CD8-positive, alpha-beta memory T cell (primary cell): ENCODE data around the gene SOX6. TPM values are rescaled to one million over a fixed set of nuclear protein-coding genes. Genes with fewer than 3 reads are reported as not detected.

Experiments used
- CTCF ChIA-PET: fragments of 350-600 bp; sonication (Branson Sonifier 250); formaldehyde crosslinking; loops from one replicate; lab custom pipeline; 2021; ENCODE audit warnings: antibody characterized with exemption; lab: Charles Lee
- POLR2A ChIA-PET: fragments of 350-600 bp; sonication (Branson Sonifier 250); formaldehyde crosslinking; loops from one replicate; lab custom pipeline; 2021; ENCODE audit warnings: antibody characterized with exemption; lab: Charles Lee
- DNase-seq, 5 donors: peaks; one replicate each; pipeline versions ENCODE4 v3.0.0 to v3.0.0-alpha.2; 2020 to 2022; ENCODE audit warnings: mixed read lengths in 1 of 5
- H3K27ac ChIP-seq: one replicate; pipeline ENCODE4 v1.7.0; 2013; ENCODE audit warnings: low read depth, mild to moderate bottlenecking, low read length, moderate library complexity
- H3K27me3 ChIP-seq: 2 replicates; pipeline ENCODE4 v1.7.0; 2013; ENCODE audit warnings: low read length, mild to moderate bottlenecking; ENCODE audit not compliant: insufficient read depth, poor library complexity, severe bottlenecking
- H3K36me3 ChIP-seq: 2 replicates; pipeline ENCODE4 v1.7.0; 2013; ENCODE audit warnings: mild to moderate bottlenecking, low read length, moderate library complexity; ENCODE audit not compliant: insufficient read depth
- H3K4me1 ChIP-seq: 2 replicates; pipeline ENCODE4 v1.7.0; 2013; ENCODE audit warnings: mild to moderate bottlenecking, low read length, moderate library complexity; ENCODE audit not compliant: insufficient read depth
- H3K4me3 ChIP-seq: 2 replicates; pipeline ENCODE4 v1.7.0; 2013; ENCODE audit warnings: mild to moderate bottlenecking, low read length
- H3K9me3 ChIP-seq: 2 replicates; pipeline ENCODE4 v1.7.0; 2013; ENCODE audit warnings: mild to moderate bottlenecking, low read length
- H3K27ac Mint-ChIP-seq, 8 donors: one replicate each; pipeline ENCODE4 v1.8.0; 2020 to 2021; ENCODE audit warnings: mixed read lengths in 8 of 8, mild to moderate bottlenecking in 6 of 8, inconsistent platforms in 3 of 8, moderate library complexity in 3 of 8
- H3K27me3 Mint-ChIP-seq, 2 donors: one replicate each; pipeline ENCODE4 v1.8.0; 2020 to 2021; ENCODE audit warnings: mixed read lengths in 2 of 2, mild to moderate bottlenecking in 1 of 2, moderate library complexity in 1 of 2
- H3K36me3 Mint-ChIP-seq, 3 donors: one replicate each; pipeline ENCODE4 v1.8.0; 2020 to 2021; ENCODE audit warnings: mixed read lengths in 3 of 3, inconsistent platforms in 1 of 3, mild to moderate bottlenecking in 1 of 3
- H3K4me1 Mint-ChIP-seq, 3 donors: one replicate each; pipeline ENCODE4 v1.8.0; 2020 to 2021; ENCODE audit warnings: mixed read lengths in 3 of 3, inconsistent platforms in 1 of 3, mild to moderate bottlenecking in 1 of 3
- H3K4me3 Mint-ChIP-seq, 7 donors: one replicate each; pipeline ENCODE4 v1.8.0; 2020 to 2021; ENCODE audit warnings: mixed read lengths in 7 of 7, mild to moderate bottlenecking in 6 of 7, moderate library complexity in 4 of 7, inconsistent platforms in 2 of 7
- H3K9me3 Mint-ChIP-seq, 5 donors: one replicate each; pipeline ENCODE4 v1.8.0; 2020 to 2022; ENCODE audit warnings: mixed read lengths in 5 of 5, mild to moderate bottlenecking in 3 of 5, moderate library complexity in 2 of 5, inconsistent platforms in 1 of 5
- polyA plus RNA-seq: library from polyadenylated mRNA; unstranded; fragments of 300-500 nt; fragmentation: Illumina TruSeq; gene quantifications from one replicate; pipeline ENCODE4 v1.2.3, GENCODE V29; 2021
- total RNA-seq, 2 experiments: library from RNA; stranded (reverse); gene quantifications; one replicate each; pipeline ENCODE4 v1.2.3, GENCODE V29; 2021

SOX6 gene
- total and polyA plus RNA-seq, 3 experiments from 2014 or later, result not detected

- Histone ChIP-seq H3K36me3 (no peaks in the 10 kb centered on the region), H3K27me3 (no peaks in the 10 kb centered on the region), H3K4me3 (no peak overlapping the region), H3K27ac (no peak overlapping the region), H3K4me1 (no peaks in the 10 kb centered on the region), H3K9me3 (no peaks in the 10 kb centered on the region)
- Mint-ChIP-seq H3K9me3 (peaks cover 4 to 37% (median 5%) of the 10 kb centered on the region in 5 donors), H3K36me3 (no peaks in the 10 kb centered on the region), H3K4me3 (no peak overlapping the region), H3K4me1 (no peaks in the 10 kb centered on the region), H3K27ac (no peak overlapping the region), H3K27me3 (peaks cover 0 to 1% of the 10 kb centered on the region in 2 donors)
- POLR2A ChIA-PET, result no interaction called here
- no peak for DNase-seq
- CTCF ChIA-PET, result no interaction called here
Measured at GRCh38 chr11:16186680-16187079, 169.7 kb downstream of the SOX6 start.

- no peak overlapping the region for H3K27ac Mint-ChIP-seq
- peaks cover 0 to 1% of the 10 kb centered on the region in 2 donors for H3K27me3 Mint-ChIP-seq
- H3K9me3 Mint-ChIP-seq, result peaks cover 4 to 37% (median 5%) of the 10 kb centered on the region in 5 donors
- H3K27ac ChIP-seq, result no peak overlapping the region
- H3K36me3 ChIP-seq, result no peaks in the 10 kb centered on the region
- CTCF ChIA-PET, result no interaction called here
- H3K27me3 ChIP-seq, result no peaks in the 10 kb centered on the region
- H3K36me3 Mint-ChIP-seq, result no peaks in the 10 kb centered on the region
- POLR2A ChIA-PET, result no interaction called here
- no peaks in the 10 kb centered on the region for H3K9me3 ChIP-seq
- H3K4me1 Mint-ChIP-seq, result no peaks in the 10 kb centered on the region
- H3K4me1 ChIP-seq, result no peaks in the 10 kb centered on the region
- H3K4me3 Mint-ChIP-seq, result no peak overlapping the region
- H3K4me3 ChIP-seq, result no peak overlapping the region
- no peak for DNase-seq
Measured at GRCh38 chr11:16185042-16185441, 171.3 kb downstream of the SOX6 start.

DNA sequence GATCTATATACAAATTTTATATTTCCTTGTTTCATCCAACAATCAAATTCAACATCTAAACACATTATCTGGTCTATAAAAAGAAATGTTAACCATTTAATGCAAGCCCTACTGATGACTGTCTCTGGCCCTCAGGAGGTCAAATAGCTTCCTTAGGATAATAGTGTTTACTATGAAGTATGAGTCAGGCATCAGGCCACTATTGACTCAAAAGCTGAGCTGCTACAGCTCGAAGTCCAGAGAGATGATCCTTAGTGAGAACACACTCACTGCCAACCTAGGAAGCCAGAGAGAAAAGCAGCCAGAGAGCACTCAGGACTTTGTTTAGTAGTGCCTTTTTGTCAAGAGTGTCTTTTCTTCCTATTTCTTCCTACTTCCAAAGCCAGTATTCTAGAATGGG is 171.8 kb downstream of the SOX6 start:
- no peaks in the 10 kb centered on the region for H3K4me1 Mint-ChIP-seq
- Histone ChIP-seq H3K27me3 (no peaks in the 10 kb centered on the region), H3K4me3 (no peak overlapping the region), H3K36me3 (no peaks in the 10 kb centered on the region), H3K27ac (no peak overlapping the region), H3K9me3 (no peaks in the 10 kb centered on the region), H3K4me1 (no peaks in the 10 kb centered on the region)
- no peak overlapping the region for H3K4me3 Mint-ChIP-seq
- H3K27me3 Mint-ChIP-seq, result peaks cover 0 to 1% of the 10 kb centered on the region in 2 donors
- no peak overlapping the region for H3K27ac Mint-ChIP-seq
- DNase-seq, result no peak
- H3K36me3 Mint-ChIP-seq, result no peaks in the 10 kb centered on the region
- CTCF ChIA-PET, result no interaction called here
- H3K9me3 Mint-ChIP-seq, result peaks cover 4 to 37% (median 5%) of the 10 kb centered on the region in 5 donors
- POLR2A ChIA-PET, result no interaction called here

- Histone ChIP-seq H3K36me3 (no peaks in the 10 kb centered on the region), H3K4me1 (no peaks in the 10 kb centered on the region), H3K4me3 (no peak overlapping the region), H3K27ac (no peak overlapping the region), H3K27me3 (no peaks in the 10 kb centered on the region), H3K9me3 (no peaks in the 10 kb centered on the region)
- Mint-ChIP-seq H3K36me3 (no peaks in the 10 kb centered on the region), H3K27me3 (peaks cover 0 to 1% of the 10 kb centered on the region in 2 donors), H3K9me3 (peaks cover 0 to 33% (median 5%) of the 10 kb centered on the region in 5 donors), H3K27ac (no peak overlapping the region), H3K4me1 (no peaks in the 10 kb centered on the region), H3K4me3 (no peak overlapping the region)
- DNase-seq, result no peak
- CTCF ChIA-PET, result no interaction called here
- POLR2A ChIA-PET, result no interaction called here
Measured at GRCh38 chr11:16182553-16182952, 173.8 kb downstream of the SOX6 start.

DNA sequence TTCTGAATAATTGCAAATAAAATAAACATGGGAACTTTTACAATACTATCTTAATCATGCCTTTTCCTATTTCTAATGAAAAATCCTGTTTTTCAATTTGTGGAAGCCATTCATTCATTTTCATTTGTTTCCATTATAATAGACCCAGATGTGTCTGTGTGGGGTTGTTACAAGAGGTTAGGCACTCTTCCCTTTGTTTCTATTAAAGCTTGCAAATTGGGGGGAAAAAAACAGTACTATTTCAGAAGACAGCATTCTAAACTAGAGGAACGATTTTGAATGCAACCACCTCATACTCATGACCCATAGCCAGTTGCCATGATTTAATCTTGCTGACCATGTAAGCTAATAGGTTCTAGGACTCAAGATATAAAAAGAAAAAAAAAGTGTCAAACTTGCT is 175.5 kb downstream of the SOX6 start:
- Mint-ChIP-seq H3K4me3 (no peak overlapping the region), H3K36me3 (no peaks in the 10 kb centered on the region), H3K9me3 (peaks cover 0 to 26% (median 5%) of the 10 kb centered on the region in 5 donors), H3K27me3 (peaks cover 0 to 1% of the 10 kb centered on the region in 2 donors), H3K27ac (no peak overlapping the region), H3K4me1 (no peaks in the 10 kb centered on the region)
- no peak for DNase-seq
- Histone ChIP-seq H3K27me3 (no peaks in the 10 kb centered on the region), H3K4me3 (no peak overlapping the region), H3K36me3 (no peaks in the 10 kb centered on the region), H3K4me1 (no peaks in the 10 kb centered on the region), H3K9me3 (no peaks in the 10 kb centered on the region), H3K27ac (no peak overlapping the region)
- POLR2A ChIA-PET, result no interaction called here
- CTCF ChIA-PET, result no interaction called here

- H3K4me3 ChIP-seq, result no peak overlapping the region
- Mint-ChIP-seq H3K4me1 (no peaks in the 10 kb centered on the region), H3K36me3 (no peaks in the 10 kb centered on the region), H3K27ac (no peak overlapping the region), H3K4me3 (no peak overlapping the region), H3K9me3 (peaks cover 0 to 14% (median under 1%) of the 10 kb centered on the region in 5 donors), H3K27me3 (peaks cover 0 to 1% of the 10 kb centered on the region in 2 donors)
- no peaks in the 10 kb centered on the region for H3K9me3 ChIP-seq
- H3K36me3 ChIP-seq, result no peaks in the 10 kb centered on the region
- POLR2A ChIA-PET, result no interaction called here
- H3K27me3 ChIP-seq, result no peaks in the 10 kb centered on the region
- DNase-seq, result no peak
- no peaks in the 10 kb centered on the region for H3K4me1 ChIP-seq
- no peak overlapping the region for H3K27ac ChIP-seq
- CTCF ChIA-PET, result no interaction called here
Measured at GRCh38 chr11:16179676-16180075, 176.7 kb downstream of the SOX6 start.

GRCh38 chr11:16178273-16178672 is 178.1 kb downstream of the SOX6 start:
- H3K4me3 ChIP-seq, result no peak overlapping the region
- POLR2A ChIA-PET, result no interaction called here
- Mint-ChIP-seq H3K9me3 (peaks cover 0 to 7% (median 0%) of the 10 kb centered on the region in 5 donors), H3K4me1 (no peaks in the 10 kb centered on the region), H3K36me3 (no peaks in the 10 kb centered on the region), H3K27ac (no peak overlapping the region), H3K4me3 (no peak overlapping the region), H3K27me3 (no peaks in the 10 kb centered on the region)
- no peak overlapping the region for H3K27ac ChIP-seq
- no peaks in the 10 kb centered on the region for H3K27me3 ChIP-seq
- CTCF ChIA-PET, result no interaction called here
- no peak for DNase-seq
- H3K36me3 ChIP-seq, result no peaks in the 10 kb centered on the region
- no peaks in the 10 kb centered on the region for H3K4me1 ChIP-seq
- no peaks in the 10 kb centered on the region for H3K9me3 ChIP-seq

DNA sequence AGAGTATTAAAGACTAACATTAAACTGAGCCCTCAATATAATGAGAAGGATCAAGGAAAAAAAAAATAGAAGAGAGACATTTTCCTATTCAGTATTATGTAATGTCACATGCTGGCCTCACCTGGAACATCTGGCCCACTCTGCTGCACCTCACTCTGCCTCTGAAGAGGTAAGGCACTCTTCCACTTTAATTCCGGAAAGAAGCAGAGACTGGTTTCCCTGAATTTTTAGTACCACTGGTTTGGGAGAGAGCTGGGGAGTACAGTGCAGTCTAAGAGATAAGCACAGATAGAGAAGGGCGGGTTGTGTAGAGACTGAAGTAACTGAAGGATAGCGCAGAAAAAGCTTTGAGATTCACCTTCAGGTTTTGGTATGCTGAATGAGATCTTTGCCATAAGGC is 178.7 kb downstream of the SOX6 start:
- H3K36me3 ChIP-seq, result no peaks in the 10 kb centered on the region
- DNase-seq, result no peak
- no peaks in the 10 kb centered on the region for H3K4me1 ChIP-seq
- peaks cover 0 to 7% (median 2%) of the 10 kb centered on the region in 5 donors for H3K9me3 Mint-ChIP-seq
- H3K27me3 ChIP-seq, result no peaks in the 10 kb centered on the region
- no peaks in the 10 kb centered on the region for H3K4me1 Mint-ChIP-seq
- no peak overlapping the region for H3K4me3 ChIP-seq
- peak overlapping the region in 1 of 8 donors; percentile 36 for H3K27ac Mint-ChIP-seq
- no peaks in the 10 kb centered on the region for H3K27me3 Mint-ChIP-seq
- no peaks in the 10 kb centered on the region for H3K9me3 ChIP-seq
- ChIA-PET POLR2A (no interaction called here), CTCF (no interaction called here)
- H3K4me3 Mint-ChIP-seq, result no peak overlapping the region
- H3K27ac ChIP-seq, result no peak overlapping the region
- no peaks in the 10 kb centered on the region for H3K36me3 Mint-ChIP-seq

DNA sequence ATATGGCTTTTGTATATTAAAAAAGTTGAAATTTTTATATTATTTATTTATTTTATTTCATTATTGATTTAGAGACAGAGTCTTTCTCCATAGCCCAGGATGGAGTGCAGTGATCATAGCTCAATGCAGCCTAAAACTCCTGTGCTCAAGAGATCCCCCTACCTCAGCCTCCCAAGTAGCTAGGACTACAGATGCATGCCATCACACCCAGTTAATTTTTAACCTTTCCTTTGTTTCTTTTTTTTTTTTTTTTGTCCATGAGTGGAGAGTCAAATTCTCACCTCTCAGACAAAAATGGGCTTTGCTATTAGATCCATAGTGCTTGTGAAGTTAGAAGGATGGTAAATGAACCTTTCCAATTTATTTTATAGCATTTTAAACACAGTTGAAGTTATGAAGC is 182.5 kb downstream of the SOX6 start:
- H3K27ac Mint-ChIP-seq, result no peak overlapping the region
- H3K9me3 Mint-ChIP-seq, result peaks cover 0 to 15% (median 3%) of the 10 kb centered on the region in 5 donors
- CTCF ChIA-PET, result no interaction called here

More for the DNA sequence above, 182.5 kb downstream of the SOX6 start:
- POLR2A ChIA-PET, result no interaction called here
- no peak overlapping the region for H3K27ac ChIP-seq
- no peaks in the 10 kb centered on the region for H3K9me3 ChIP-seq
- no peaks in the 10 kb centered on the region for H3K36me3 ChIP-seq
- H3K4me1 ChIP-seq, result no peaks in the 10 kb centered on the region
- H3K36me3 Mint-ChIP-seq, result no peaks in the 10 kb centered on the region
- H3K4me3 ChIP-seq, result no peak overlapping the region
- no peak overlapping the region for H3K4me3 Mint-ChIP-seq
- H3K27me3 ChIP-seq, result no peaks in the 10 kb centered on the region
- no peaks in the 10 kb centered on the region for H3K27me3 Mint-ChIP-seq
- DNase-seq, result no peak
- no peaks in the 10 kb centered on the region for H3K4me1 Mint-ChIP-seq
